ENCODE results near the gene TBR1.

Gene TBR1

GRCh38 chr2:161415034-161415986 is 787 bp upstream of the TBR1 start:
- no peak for DNase-seq (ENCODE audit: low read depth)

- no peak for DNase-seq (ENCODE audit: low read depth)
Measured at GRCh38 chr2:161416708-161417437, 776 bp downstream of the TBR1 start.

GRCh38 chr2:161417438-161418274 is 1.6 kb downstream of the TBR1 start:
- DNase-seq (ENCODE audit: low read depth): no peak

DNA sequence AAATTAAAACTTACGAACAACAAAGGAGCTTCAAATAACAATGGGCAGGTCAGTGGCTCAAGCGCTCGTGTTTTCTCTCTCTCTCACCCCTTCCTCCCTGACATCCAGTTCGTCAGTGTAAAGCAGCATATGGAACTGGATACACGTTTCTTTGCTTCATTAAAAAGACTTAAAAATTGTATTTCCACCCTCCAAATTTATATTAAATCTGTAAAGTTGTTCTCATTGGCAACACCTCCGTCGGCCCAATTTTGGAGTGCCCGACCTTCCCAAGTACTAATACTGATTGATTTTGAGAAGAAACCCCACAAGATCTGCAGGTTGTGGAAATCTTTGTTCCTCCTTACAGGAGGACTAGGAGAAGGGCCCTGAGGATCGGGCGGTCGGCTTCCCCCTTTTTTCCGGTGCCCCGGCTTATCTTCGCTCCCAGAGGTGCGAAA is 2.2 kb downstream of the TBR1 start:
- DNase-seq (ENCODE audit: low read depth): no peak

DNA sequence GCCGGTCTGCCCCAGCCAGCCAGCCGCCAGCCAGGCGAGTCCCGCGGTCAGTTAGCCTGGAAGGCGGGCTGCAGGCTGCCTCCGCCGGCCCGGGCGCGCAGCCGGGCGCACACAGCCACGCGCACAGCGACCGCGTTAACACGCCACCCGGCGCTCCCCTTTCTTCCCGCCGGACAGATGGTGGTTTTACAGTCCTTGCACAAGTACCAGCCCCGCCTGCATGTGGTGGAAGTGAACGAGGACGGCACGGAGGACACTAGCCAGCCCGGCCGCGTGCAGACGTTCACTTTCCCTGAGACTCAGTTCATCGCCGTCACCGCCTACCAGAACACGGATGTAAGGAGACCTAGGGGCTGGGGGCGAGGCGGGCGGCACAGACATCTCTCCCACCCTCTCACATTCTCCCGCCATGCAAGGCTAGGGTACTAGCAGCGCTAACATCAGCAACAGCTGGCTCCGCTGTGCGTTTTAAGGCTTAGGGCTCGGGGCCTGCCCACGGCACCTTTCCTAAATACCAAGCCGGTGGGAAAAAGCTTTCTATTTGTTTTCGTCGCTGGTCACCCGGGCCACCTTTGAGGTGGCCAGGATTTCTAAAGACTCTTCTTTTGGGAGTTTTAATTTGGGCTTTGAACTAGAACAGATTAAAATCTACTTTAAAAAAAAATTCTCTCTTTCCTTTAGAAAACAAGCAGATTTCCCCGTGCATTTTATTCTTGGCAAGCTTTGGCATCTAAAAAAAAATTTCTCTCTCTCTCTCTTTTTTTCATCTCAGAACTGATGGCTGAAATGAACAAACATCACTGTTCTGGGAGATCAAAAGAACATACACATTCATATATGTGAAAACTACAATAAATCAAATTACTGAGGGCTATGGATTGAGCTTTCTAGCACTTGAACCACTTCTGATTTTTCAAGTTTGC is 2.9 kb downstream of the TBR1 start:
- no peak for DNase-seq (ENCODE audit: low read depth)

- no peak for DNase-seq (ENCODE audit: low read depth)
Measured at GRCh38 chr2:161419638-161420190, 3.6 kb downstream of the TBR1 start.

- DNase-seq (ENCODE audit: low read depth): no peak
Measured at GRCh38 chr2:161420406-161421074, 4.4 kb downstream of the TBR1 start.

- no peak for DNase-seq (ENCODE audit: low read depth)
Measured at GRCh38 chr2:161421686-161422085, 5.6 kb downstream of the TBR1 start.

DNA sequence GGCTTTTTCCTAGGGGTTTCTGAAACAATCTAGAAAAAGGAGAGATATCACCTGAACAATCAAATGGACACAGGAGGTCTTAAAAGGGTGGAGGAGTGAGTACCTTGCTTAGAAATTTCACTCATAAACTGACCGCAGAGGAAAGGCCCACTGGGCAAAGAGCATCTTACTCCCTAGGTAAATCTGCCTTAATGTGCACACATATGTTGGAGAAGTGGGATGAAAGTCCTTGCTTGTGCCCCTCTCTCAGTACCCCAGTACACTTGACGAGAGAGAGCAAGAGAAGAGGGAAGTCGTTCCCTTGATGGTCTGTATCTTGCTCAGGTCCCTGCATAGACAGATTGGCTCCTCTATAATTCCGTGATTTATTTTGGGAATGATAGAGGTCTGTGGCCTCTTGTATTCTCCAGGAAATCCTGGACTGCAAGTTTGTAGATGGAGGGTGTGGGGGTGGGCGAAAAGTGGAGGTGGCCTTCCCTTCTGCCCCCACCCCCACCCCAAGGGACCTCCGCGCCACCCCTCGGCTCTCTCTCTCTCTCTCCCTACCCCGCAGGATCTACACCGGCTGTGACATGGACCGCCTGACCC is 6.8 kb downstream of the TBR1 start:
- DNase-seq (ENCODE audit: low read depth): no peak

DNA sequence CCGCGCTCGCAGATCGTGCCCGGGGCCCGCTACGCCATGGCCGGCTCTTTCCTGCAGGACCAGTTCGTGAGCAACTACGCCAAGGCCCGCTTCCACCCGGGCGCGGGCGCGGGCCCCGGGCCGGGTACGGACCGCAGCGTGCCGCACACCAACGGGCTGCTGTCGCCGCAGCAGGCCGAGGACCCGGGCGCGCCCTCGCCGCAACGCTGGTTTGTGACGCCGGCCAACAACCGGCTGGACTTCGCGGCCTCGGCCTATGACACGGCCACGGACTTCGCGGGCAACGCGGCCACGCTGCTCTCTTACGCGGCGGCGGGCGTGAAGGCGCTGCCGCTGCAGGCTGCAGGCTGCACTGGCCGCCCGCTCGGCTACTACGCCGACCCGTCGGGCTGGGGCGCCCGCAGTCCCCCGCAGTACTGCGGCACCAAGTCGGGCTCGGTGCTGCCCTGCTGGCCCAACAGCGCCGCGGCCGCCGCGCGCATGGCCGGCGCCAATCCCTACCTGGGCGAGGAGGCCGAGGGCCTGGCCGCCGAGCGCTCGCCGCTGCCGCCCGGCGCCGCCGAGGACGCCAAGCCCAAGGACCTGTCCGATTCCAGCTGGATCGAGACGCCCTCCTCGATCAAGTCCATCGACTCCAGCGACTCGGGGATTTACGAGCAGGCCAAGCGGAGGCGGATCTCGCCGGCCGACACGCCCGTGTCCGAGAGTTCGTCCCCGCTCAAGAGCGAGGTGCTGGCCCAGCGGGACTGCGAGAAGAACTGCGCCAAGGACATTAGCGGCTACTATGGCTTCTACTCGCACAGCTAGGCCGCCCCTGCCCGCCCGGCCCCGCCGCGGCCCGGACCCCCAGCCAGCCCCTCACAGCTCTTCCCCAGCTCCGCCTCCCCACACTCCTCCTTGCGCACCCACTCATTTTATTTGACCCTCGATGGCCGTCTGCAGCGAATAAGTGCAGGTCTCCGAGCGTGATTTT is 7.6 kb downstream of the TBR1 start:
- DNase-seq (ENCODE audit: low read depth): no peak

DNA sequence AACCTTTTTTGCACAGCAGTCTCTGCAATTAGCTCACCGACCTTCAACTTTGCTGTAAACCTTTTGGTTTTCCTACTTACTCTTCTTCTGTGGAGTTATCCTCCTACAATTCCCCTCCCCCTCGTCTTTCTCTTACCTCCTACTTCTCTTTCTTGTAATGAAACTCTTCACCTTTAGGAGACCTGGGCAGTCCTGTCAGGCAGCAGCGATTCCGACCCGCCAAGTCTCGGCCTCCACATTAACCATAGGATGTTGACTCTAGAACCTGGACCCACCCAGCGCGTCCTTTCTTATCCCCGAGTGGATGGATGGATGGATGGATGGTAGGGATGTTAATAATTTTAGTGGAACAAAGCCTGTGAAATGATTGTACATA is 8.3 kb downstream of the TBR1 start:
- no peak for DNase-seq (ENCODE audit: low read depth)

DNA sequence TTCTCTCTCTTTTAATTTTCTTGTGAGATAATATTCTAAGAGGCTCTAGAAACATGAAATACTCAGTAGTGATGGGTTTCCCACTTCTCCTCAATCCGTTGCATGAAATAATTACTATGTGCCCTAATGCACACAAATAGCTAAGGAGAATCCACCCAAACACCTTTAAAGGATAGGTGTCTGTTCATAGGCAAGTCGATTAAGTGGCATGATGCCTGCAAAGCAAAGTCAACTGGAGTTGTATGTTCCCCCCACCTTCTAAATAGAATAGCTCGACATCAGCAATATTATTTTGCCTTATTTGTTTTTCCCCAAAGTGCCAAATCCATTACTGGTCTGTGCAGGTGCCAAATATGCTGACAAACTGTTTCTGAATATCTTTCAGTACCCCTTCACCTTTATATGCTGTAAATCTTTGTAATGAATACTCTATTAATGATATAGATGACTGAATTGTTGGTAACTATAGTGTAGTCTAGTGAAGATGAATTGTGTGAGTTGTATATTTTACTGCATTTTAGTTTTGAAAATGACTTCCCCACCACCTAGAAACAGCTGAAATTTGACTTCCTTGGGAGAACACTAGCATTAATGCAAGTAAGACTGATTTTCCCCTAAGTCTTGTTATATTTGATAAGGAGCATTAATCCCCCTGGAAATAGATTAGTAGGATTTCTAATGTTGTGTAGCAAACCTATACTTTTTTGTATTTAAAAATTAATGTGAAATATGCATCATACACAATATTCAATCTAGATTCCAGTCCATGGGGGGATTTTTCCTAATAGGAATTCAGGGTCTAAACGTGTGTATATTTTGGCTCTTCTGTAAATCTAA is 9.0 kb downstream of the TBR1 start:
- DNase-seq (ENCODE audit: low read depth): no peak

GRCh38 chr2:161425728-161426454 is 9.8 kb downstream of the TBR1 start:
- DNase-seq (ENCODE audit: low read depth): no peak

DNA sequence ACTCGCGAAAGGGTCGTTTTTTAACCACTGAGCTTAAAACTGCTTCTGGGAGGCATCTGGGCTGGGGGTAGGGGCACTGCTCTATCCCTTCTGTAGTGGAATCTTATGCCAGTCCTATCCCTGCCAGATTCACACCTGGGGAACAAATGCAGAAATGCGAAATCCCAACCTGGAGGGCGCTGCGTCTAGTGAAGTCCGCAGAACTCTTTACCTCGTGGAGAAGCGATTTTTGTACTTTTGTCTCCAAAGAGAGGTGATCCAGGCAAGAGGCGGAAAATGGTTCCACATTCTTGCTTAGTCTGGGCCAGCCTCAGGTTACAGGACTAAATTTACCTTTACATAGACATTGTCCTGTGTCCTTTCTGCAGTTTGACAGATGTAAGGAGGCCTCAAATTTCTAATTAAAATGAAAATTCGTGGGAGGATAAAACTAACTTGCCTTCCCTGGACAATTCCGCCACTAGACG is 10.4 kb downstream of the TBR1 start:
- no peak for DNase-seq (ENCODE audit: low read depth)

DNA sequence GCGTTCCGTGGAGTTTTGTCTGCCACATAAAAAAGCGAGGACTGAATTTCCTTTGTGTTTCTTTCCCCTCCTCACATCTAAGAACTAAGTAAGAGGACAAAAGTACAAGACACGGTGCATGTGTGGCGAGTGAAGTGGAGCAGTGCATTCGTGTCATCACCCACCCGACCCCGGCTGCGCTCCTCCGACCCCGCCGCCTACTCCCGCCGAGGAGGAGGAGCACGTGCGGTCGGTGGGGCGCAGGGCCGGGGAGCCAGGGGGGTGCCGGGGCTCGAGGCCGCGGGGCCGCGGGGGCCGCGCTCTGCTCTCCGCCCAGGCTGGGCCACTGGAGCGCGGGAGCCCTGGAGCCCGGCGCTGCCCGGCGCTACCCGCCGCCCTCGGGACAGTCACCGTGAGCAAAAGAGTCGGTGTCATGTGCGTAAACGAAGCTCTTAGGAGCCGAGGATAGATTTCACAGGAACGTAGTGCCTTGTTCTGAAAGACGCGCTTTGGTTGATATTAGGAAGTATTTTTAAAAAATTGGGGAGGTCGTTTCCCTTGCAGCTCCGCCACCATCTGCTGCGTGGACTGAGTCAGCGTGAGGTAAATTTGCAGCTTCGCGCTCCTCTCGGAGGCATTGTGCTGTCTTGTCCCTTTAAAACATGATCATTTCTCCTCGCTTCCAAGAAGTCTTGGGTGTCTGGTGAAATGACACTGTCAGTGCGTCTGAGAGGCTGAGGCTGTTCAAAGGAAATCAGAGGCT is 11.0 kb downstream of the TBR1 start:
- DNase-seq (ENCODE audit: low read depth): peak; percentile 50
